Progenitor cell of endocrine pancreas (in vitro differentiated cells): ENCODE data around the gene CAPN7. TPM values are rescaled to one million over a fixed set of nuclear protein-coding genes. Genes with fewer than 3 reads are reported as not detected.
"Not testable (repeated sequence)": the region's sequence is repeated elsewhere in the genome, so short reads cannot be mapped to it uniquely, and the experiment has no call there.

Source experiments
- DNase-seq: peaks from one replicate; pipeline ENCODE4 v3.0.0; 2021; ENCODE audit warnings: low spot score; ENCODE audit not compliant: unreplicated experiment
- H3K27ac Mint-ChIP-seq: 2 replicates; pipeline ENCODE4 v1.8.0; 2021; ENCODE audit warnings: mild to moderate bottlenecking, moderate library complexity, mixed read lengths
- H3K27me3 Mint-ChIP-seq: 2 replicates; pipeline ENCODE4 v1.8.0; 2021; ENCODE audit warnings: mixed read lengths
- H3K36me3 Mint-ChIP-seq: 2 replicates; pipeline ENCODE4 v1.8.0; 2022; ENCODE audit warnings: mixed read lengths; ENCODE audit not compliant: insufficient read depth
- H3K4me1 Mint-ChIP-seq: 2 replicates; pipeline ENCODE4 v1.8.0; 2021; ENCODE audit warnings: low read depth, mixed read lengths
- H3K4me3 Mint-ChIP-seq: 2 replicates; pipeline ENCODE4 v1.8.0; 2021; ENCODE audit warnings: low read depth, mild to moderate bottlenecking, moderate library complexity, mixed read lengths
- H3K9me3 Mint-ChIP-seq: 2 replicates; pipeline ENCODE4 v1.8.0; 2021; ENCODE audit warnings: low read depth, mixed read lengths
- total RNA-seq: library from RNA; stranded (reverse); gene quantifications from 2 replicates; pipeline ENCODE4 v1.2.1, GENCODE V29; 2021
- TF ChIP-seq, protein P1 (sequence below): fragments of 200-600 bp; sonication (generic); IDR thresholded peaks from one replicate; pipeline ENCODE4 v1.5.0; 2021; ENCODE audit warnings: antibody characterized with exemption, mild to moderate bottlenecking; ENCODE audit not compliant: unreplicated experiment

The CAPN7 gene
- total RNA-seq, 1 donor from 2014 or later = 46.3 TPM

DNA sequence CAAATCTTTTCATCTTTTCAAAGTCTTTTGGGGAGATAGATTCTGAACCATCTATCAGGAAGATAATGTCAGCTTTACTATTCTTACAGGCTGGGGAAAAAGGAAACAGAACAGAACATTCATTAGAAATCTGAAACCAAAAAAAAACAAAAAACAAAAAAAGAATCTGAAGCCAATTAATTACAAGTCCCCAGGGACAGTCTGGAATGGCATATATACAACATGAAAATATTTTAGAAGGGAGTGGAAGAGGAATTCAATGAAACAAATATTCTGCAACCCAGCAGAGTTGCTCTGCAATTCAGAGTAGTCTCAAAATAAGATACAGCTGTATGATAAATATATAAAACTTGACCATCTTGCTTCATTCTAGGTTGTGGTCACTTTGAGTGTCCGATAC is 41.7 kb upstream of the CAPN7 start:
- H3K4me3 Mint-ChIP-seq = no peak overlapping the region
- no peaks in the 10 kb centered on the region for H3K27me3 Mint-ChIP-seq
- H3K9me3 Mint-ChIP-seq = peaks cover 3% of the 10 kb centered on the region
- H3K27ac Mint-ChIP-seq = no peak overlapping the region
- no peaks in the 10 kb centered on the region for H3K36me3 Mint-ChIP-seq
- peaks cover 2% of the 10 kb centered on the region for H3K4me1 Mint-ChIP-seq
- TF ChIP-seq, protein P1, sequence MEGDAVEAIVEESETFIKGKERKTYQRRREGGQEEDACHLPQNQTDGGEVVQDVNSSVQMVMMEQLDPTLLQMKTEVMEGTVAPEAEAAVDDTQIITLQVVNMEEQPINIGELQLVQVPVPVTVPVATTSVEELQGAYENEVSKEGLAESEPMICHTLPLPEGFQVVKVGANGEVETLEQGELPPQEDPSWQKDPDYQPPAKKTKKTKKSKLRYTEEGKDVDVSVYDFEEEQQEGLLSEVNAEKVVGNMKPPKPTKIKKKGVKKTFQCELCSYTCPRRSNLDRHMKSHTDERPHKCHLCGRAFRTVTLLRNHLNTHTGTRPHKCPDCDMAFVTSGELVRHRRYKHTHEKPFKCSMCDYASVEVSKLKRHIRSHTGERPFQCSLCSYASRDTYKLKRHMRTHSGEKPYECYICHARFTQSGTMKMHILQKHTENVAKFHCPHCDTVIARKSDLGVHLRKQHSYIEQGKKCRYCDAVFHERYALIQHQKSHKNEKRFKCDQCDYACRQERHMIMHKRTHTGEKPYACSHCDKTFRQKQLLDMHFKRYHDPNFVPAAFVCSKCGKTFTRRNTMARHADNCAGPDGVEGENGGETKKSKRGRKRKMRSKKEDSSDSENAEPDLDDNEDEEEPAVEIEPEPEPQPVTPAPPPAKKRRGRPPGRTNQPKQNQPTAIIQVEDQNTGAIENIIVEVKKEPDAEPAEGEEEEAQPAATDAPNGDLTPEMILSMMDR = no peak
- no peak for DNase-seq

DNA sequence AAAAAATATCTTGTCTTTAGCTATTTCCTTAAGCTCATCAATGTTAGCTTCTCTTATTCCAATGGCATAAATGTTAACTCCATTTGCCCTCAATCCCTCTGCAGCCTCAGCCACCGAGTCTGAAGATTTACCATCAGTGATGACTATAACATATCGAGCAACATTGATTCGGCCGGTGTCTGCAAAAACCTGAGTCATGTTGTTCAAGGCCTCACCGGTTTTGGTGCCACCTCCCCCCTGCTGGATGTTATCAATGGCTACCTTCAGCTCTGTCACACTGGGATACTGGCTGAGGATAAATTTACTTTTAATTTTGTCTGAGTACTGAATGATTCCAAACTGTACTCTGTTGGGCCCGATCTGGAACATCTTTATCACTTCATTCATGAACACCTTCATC is 41.0 kb upstream of the CAPN7 start:
- H3K27me3 Mint-ChIP-seq = peaks cover 1% of the 10 kb centered on the region
- peaks cover 3% of the 10 kb centered on the region for H3K9me3 Mint-ChIP-seq
- DNase-seq = no peak
- H3K4me3 Mint-ChIP-seq = no peak overlapping the region
- no peaks in the 10 kb centered on the region for H3K36me3 Mint-ChIP-seq
- H3K27ac Mint-ChIP-seq = no peak overlapping the region
- H3K4me1 Mint-ChIP-seq = peaks cover 2% of the 10 kb centered on the region
- TF ChIP-seq, protein P1 = no peak

DNA sequence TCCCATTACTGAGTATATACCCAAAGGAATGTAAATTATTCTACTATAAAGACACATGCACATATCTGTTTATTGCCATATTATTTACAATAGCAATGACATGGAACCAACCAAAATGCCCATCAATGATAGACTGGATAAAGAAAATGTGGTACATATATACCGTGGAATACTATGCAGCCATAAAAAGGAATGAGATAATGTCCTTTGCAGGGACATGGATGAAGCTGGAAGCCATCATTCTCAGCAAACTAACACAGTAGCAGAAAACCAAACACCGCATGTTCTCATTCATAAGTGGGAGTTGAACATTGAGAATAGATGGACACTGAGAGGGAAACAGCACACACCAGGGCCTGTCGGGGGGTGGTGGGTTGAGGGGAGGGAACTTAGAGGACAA is 39.7 kb upstream of the CAPN7 start:
- not testable (repeated sequence) for H3K9me3 Mint-ChIP-seq, DNase-seq, H3K4me1 Mint-ChIP-seq, H3K27ac Mint-ChIP-seq, H3K36me3 Mint-ChIP-seq, H3K27me3 Mint-ChIP-seq, H3K4me3 Mint-ChIP-seq

DNA sequence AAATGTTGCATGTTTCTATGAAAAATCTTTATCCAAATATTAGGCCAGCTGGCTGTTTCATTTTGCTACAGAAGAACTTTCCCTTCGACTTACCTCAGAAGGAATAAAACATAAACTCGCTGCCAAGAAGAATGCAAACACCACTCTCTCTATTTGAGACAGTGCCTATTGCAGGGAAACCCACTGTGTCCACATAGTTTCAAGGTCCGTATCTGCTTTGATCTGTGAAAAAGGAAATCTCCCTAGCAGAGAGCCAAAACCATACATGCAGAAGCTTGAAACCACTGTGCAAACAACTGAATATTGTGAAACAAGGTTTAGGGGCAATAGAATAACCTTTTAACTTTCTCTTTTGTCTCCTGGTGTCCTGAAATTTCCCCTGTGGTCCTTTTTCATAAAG is 35.0 kb upstream of the CAPN7 start:
- H3K36me3 Mint-ChIP-seq = no peaks in the 10 kb centered on the region
- DNase-seq = no peak
- TF ChIP-seq, protein P1 = no peak
- no peak overlapping the region for H3K27ac Mint-ChIP-seq
- peaks cover 44% of the 10 kb centered on the region for H3K27me3 Mint-ChIP-seq
- H3K4me3 Mint-ChIP-seq = no peak overlapping the region
- peaks cover 2% of the 10 kb centered on the region for H3K4me1 Mint-ChIP-seq
- H3K9me3 Mint-ChIP-seq = no peaks in the 10 kb centered on the region

DNA sequence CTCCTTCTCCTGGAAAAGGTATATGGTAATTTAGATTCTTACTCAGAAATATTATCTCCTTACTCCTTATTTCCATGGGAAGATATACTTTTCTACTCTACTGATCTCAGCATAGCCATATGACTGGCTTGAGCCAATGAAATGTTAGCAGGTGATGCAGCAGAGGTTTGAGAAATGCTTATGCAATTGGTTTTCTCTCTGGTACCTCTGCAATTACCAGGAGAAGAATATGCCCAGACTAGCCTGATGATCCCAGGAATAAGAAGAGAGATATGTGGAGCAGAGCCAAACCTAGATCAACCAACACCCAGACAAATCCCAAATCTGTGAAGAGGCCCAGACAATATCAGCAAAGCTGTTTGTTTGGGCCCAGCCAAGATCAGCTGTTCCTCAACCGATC is 33.2 kb upstream of the CAPN7 start:
- peaks cover 46% of the 10 kb centered on the region for H3K27me3 Mint-ChIP-seq
- DNase-seq = no peak
- peaks cover 2% of the 10 kb centered on the region for H3K4me1 Mint-ChIP-seq
- H3K4me3 Mint-ChIP-seq = no peak overlapping the region
- H3K9me3 Mint-ChIP-seq = no peaks in the 10 kb centered on the region
- TF ChIP-seq, protein P1 = no peak
- no peaks in the 10 kb centered on the region for H3K36me3 Mint-ChIP-seq
- H3K27ac Mint-ChIP-seq = no peak overlapping the region

DNA sequence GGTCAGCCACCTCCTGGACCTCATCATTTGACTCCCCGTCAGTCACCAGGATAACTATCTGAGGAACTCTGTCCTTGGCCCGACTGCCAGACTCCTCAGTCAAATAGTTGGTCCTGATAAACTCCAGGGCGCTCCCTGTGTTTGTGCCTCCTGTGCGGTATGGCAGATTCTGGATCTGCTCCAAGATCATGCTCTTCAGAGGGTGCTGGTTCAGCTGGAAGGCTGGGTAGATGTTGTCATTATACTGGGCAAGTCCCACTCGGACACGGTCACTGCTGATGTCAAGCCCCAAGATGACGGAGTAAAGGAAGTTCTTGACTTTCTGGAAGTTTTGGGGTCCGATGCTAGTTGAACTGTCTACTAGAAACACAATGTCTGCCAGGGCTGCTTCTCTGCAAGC is 31.1 kb upstream of the CAPN7 start:
- TF ChIP-seq, protein P1 = no peak
- Mint-ChIP-seq H3K4me1 (no peaks in the 10 kb centered on the region), H3K27ac (no peak overlapping the region), H3K36me3 (no peaks in the 10 kb centered on the region), H3K27me3 (peaks cover 61% of the 10 kb centered on the region), H3K4me3 (no peak overlapping the region), H3K9me3 (no peaks in the 10 kb centered on the region)
- DNase-seq = no peak
